A549 (cell line): ENCODE results near the gene PIP5K1B. TPM values are rescaled to one million over a fixed set of nuclear protein-coding genes. Genes with fewer than 3 reads are reported as not detected.

Experiments used
- ATAC-seq, 2 experiments: fragments of 200-7000 bp in 1 of 2; fragments of >200 bp in 1 of 2; cut with Nextera tagmentation in 1 of 2; cut with Tn5 transposase in 1 of 2; 3 replicates each; pipeline versions ENCODE4 v1.8.0 to v1.9.1; 2018 to 2020; ENCODE audit warnings: mild to moderate bottlenecking in 1 of 2, moderate library complexity in 1 of 2
- CTCF ChIA-PET: fragments of 300-600 bp; sonication (Branson Sonifier 250); formaldehyde crosslinking; extraction: SDS; loops from one replicate; lab custom pipeline; 2021; ENCODE audit warnings: antibody characterized with exemption, inconsistent platforms; lab: Yijun Ruan, JAX
- POLR2A ChIA-PET: fragments of 350-600 bp; formaldehyde crosslinking; extraction: SDS; loops from one replicate; lab custom pipeline; 2021; ENCODE audit warnings: antibody characterized with exemption, inconsistent platforms; lab: Yijun Ruan, JAX
- DNase-seq, 2 experiments: peaks; one replicate each; pipeline versions ENCODE4 v3.0.0 to v3.0.0-alpha.2; 2011 to 2016; ENCODE audit warnings: low read depth in 1 of 2, low spot score in 1 of 2
- FAIRE-seq: peaks from 2 replicates; lab custom pipeline; 2011; peaks lifted over from hg19 to GRCh38; lab: Jason Lieb, UNC
- H3K27ac ChIP-seq, 2 experiments: fragments of >200 bp; sonication (Bioruptor Twin); formaldehyde crosslinking; 3 replicates each; pipeline ENCODE4 v1.5.1; 2016 to 2017
- H3K4me1 ChIP-seq: fragments of >200 bp; sonication (Bioruptor Twin); formaldehyde crosslinking; 3 replicates; pipeline ENCODE4 v1.6.1; 2016
- H3K4me2 ChIP-seq: fragments of >200 bp; sonication (Bioruptor Twin); formaldehyde crosslinking; 3 replicates; pipeline ENCODE4 v1.6.1; 2016
- H3K4me3 ChIP-seq: fragments of >200 bp; sonication (Bioruptor Twin); formaldehyde crosslinking; 3 replicates; pipeline ENCODE4 v1.5.1; 2016
- H3K9me3 ChIP-seq: fragments of >200 bp; sonication (Bioruptor Twin); formaldehyde crosslinking; 3 replicates; pipeline ENCODE4 v1.6.1; 2016
- BHLHE40 ChIP-seq: IDR thresholded peaks from 2 replicates; pipeline ENCODE4 v1.6.1; 2012; ENCODE audit warnings: low read depth, low read length, inconsistent platforms
- CBX8 ChIP-seq: fragments of 200-600 bp; sonication (generic); IDR thresholded peaks from 2 replicates; pipeline ENCODE4 v1.6.1; 2016
- CEBPB ChIP-seq, 2 experiments: fragments of >200 bp in 1 of 2; sonication (Bioruptor Twin) in 1 of 2; formaldehyde crosslinking in 1 of 2; IDR thresholded peaks; 2 replicates each; pipeline ENCODE4 v1.6.1; 2012 to 2016
- CHD2 ChIP-seq: fragments of 150-350 bp; IDR thresholded peaks from 2 replicates; pipeline ENCODE4 v1.6.1; 2014; ENCODE audit warnings: low read length; ENCODE audit not compliant: partially characterized antibody
- EHMT2 ChIP-seq: fragments of 200-600 bp; sonication (generic); IDR thresholded peaks from 2 replicates; pipeline ENCODE4 v1.6.1; 2016; ENCODE audit warnings: antibody characterized with exemption, low read depth, mild to moderate bottlenecking, moderate library complexity
- EP300 ChIP-seq, 2 experiments: fragments of >200 bp; sonication (Bioruptor Twin); formaldehyde crosslinking; IDR thresholded peaks; 2 replicates in 1 of 2; 3 replicates in 1 of 2; pipeline ENCODE4 v1.6.1; 2016 to 2017
- HEYL ChIP-seq: fragments of 250-450 bp; sonication (Bioruptor Pico); IDR thresholded peaks from 2 replicates; pipeline ENCODE4 v1.8.0; 2021; ENCODE audit warnings: mild to moderate bottlenecking, moderate library complexity
- JUN ChIP-seq, 2 experiments: fragments of >200 bp; sonication (Bioruptor Twin); formaldehyde crosslinking; IDR thresholded peaks; 2 replicates in 1 of 2; 3 replicates in 1 of 2; pipeline ENCODE4 v1.6.1; 2016 to 2017
- JUNB ChIP-seq: fragments of >200 bp; sonication (Bioruptor Twin); formaldehyde crosslinking; IDR thresholded peaks from 2 replicates; pipeline ENCODE4 v1.6.1; 2016
- MAFK ChIP-seq: fragments of 450-650 bp; IDR thresholded peaks from 2 replicates; pipeline ENCODE4 v1.6.1; 2014; ENCODE audit not compliant: partially characterized antibody
- MAZ ChIP-seq: fragments of 150-350 bp; IDR thresholded peaks from 2 replicates; pipeline ENCODE4 v1.6.1; 2014; ENCODE audit warnings: antibody characterized with exemption, low read depth, low read length, borderline replicate concordance
- MYC ChIP-seq: IDR thresholded peaks from 2 replicates; pipeline ENCODE4 v1.6.1; 2012; ENCODE audit warnings: mild to moderate bottlenecking, inconsistent platforms, low read length, improper control_type of control experiment, borderline replicate concordance
- NFE2L2 ChIP-seq: fragments of 150-350 bp; conservative IDR thresholded peaks from 2 replicates; pipeline ENCODE4 v1.6.1; 2014; ENCODE audit warnings: low read length
- NPAS2 ChIP-seq: fragments of 250-450 bp; sonication (Bioruptor Pico); IDR thresholded peaks from 2 replicates; pipeline ENCODE4 v1.8.0; 2022; ENCODE audit warnings: mild to moderate bottlenecking, moderate library complexity, borderline replicate concordance
- PBX3 ChIP-seq: IDR thresholded peaks from 2 replicates; pipeline ENCODE4 v1.6.1; 2012
- POLR2AphosphoS2 ChIP-seq: conservative IDR thresholded peaks from 2 replicates; pipeline ENCODE4 v1.6.1; 2012; ENCODE audit warnings: low read length, improper control_type of control experiment, inconsistent platforms
- RARB ChIP-seq: fragments of 250-450 bp; sonication (Bioruptor Pico); IDR thresholded peaks from 2 replicates; pipeline ENCODE4 v1.8.0; 2021; ENCODE audit warnings: mild to moderate bottlenecking, moderate library complexity
- RCOR1 ChIP-seq: fragments of 150-350 bp; IDR thresholded peaks from 2 replicates; pipeline ENCODE4 v1.6.1; 2014; ENCODE audit warnings: antibody characterized with exemption, low read length, low read depth
- REST ChIP-seq: fragments of 200-600 bp; sonication (generic); IDR thresholded peaks from 2 replicates; pipeline ENCODE4 v1.6.1; 2016; ENCODE audit warnings: antibody characterized with exemption, mild to moderate bottlenecking, moderate library complexity
- SREBF2 ChIP-seq: fragments of 450-650 bp; IDR thresholded peaks from 2 replicates; pipeline ENCODE4 v1.6.1; 2014; ENCODE audit warnings: mild to moderate bottlenecking, moderate library complexity
- TP53 ChIP-seq: fragments of 250-450 bp; sonication (Bioruptor Pico); IDR thresholded peaks from 2 replicates; pipeline ENCODE4 v1.5.0; 2021; ENCODE audit warnings: mild to moderate bottlenecking, moderate library complexity
- USF2 ChIP-seq: fragments of 450-650 bp; IDR thresholded peaks from 2 replicates; pipeline ENCODE4 v1.6.1; 2014; ENCODE audit warnings: antibody characterized with exemption
- ZFP36 ChIP-seq: fragments of 450-650 bp; IDR thresholded peaks from 2 replicates; pipeline ENCODE4 v1.6.1; 2014; ENCODE audit warnings: borderline replicate concordance; ENCODE audit not compliant: partially characterized antibody
- WGBS: methylation state at CpG from one replicate; pipeline ENCODE4 v1.1.6; 2017; ENCODE audit errors: missing lambda C conversion rate; 5-methylcytosine and 5-hydroxymethylcytosine counted together
- polyA plus RNA-seq, 4 experiments: library from polyadenylated mRNA; depleted of rRNA in 3 of 4; stranded (reverse); fragments of >200 nt; fragmentation: RNase III in 1 of 4; extraction: RNeasy Plus Mini Kit Qiagen cat#74134 plus additional on column Dnase treatment in 1 of 4; gene quantifications; 2 replicates in 3 of 4; 3 replicates in 1 of 4; pipeline ENCODE4 v1.2.3, GENCODE V29; 2011 to 2017

The PIP5K1B gene
- polyA plus RNA-seq, 2 of the 4 experiments (the other 2 are of a cell fraction), result not detected

DNA sequence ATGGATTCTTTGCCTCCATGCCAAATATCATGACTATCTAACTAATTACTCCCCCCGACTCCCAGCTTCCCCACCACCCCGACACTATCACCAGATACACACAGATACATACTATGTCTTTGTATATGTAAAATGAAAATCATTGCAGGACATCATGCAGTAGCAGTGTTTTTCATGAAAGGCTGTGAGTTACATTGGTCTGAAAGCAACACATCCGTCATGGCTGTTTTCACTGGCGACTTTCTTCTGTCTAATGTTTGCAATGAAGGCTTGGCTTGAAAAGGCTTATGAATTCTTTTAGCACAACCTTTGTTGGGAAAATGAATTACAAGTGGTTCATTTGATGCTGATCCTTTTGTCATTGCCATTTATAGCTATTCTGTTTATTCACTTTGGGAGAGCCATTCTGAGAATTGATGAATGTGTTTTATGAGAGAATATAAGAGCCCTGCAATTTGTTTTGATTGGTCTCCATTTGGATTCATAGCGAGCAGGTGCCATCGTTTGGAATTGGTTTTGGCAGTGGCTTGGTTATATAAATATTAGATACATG is 103.4 kb downstream of the PIP5K1B start:
- ATAC-seq, result no peak
- FAIRE-seq, result no peak
- Histone ChIP-seq H3K4me2 (no peak overlapping the region), H3K27ac (no peak overlapping the region), H3K4me3 (no peak overlapping the region), H3K9me3 (no peaks in the 10 kb centered on the region), H3K4me1 (no peaks in the 10 kb centered on the region)
- POLR2A ChIA-PET, result interaction anchor here (1.1 kb wide), 1 partner anchor 28 kb away, joined by 3 read pairs; a partner anchor contains a TSS
- CTCF ChIA-PET, result interaction anchor here (0.6 kb wide), 1 partner anchor 321 kb away, joined by 3 read pairs; no protein-coding TSS in a partner anchor
- TF ChIP-seq MAFK (no peak), MYC (no peak), SREBF2 (no peak), EP300 (IDR thresholded peaks at IDR 0.05) (no peak), TP53 (CRISPR knock-in tag) (no peak), CBX8 (no peak), HEYL (CRISPR knock-in tag) (no peak), CEBPB (IDR thresholded peaks at IDR 0.05) (no peak), BHLHE40 (no peak), USF2 (no peak), ZFP36 (no peak), PBX3 (no peak), POLR2AphosphoS2 (no peak), CHD2 (no peak), MAZ (no peak)
- no peak for DNase-seq
- 17% methylated on average over 6 of the region's 6 CpGs for WGBS

GRCh38 chr9:68817079-68817875 is 112.2 kb downstream of the PIP5K1B start:
- H3K4me3 ChIP-seq, result no peak overlapping the region
- TF ChIP-seq JUN (IDR thresholded peaks at IDR 0.05) (no peak), EHMT2 (no peak), NPAS2 (CRISPR knock-in tag) (no peak), SREBF2 (no peak), NFE2L2 (no peak), MAZ (no peak), REST (no peak), JUNB (no peak), MYC (no peak), RARB (CRISPR knock-in tag) (no peak), RCOR1 (no peak)
- H3K27ac ChIP-seq, result no peak overlapping the region
- no peaks in the 10 kb centered on the region for H3K9me3 ChIP-seq
- no peak for FAIRE-seq
- no peak overlapping the region for H3K4me2 ChIP-seq
- ChIA-PET POLR2A (no interaction called here), CTCF (interaction anchor here (0.7 to 1.3 kb wide), 2 partner anchors 8 to 1527 kb away, joined by 3 to 4 read pairs; no protein-coding TSS in a partner anchor)
- H3K4me1 ChIP-seq, result no peaks in the 10 kb centered on the region
- 38% methylated on average over 8 of the region's 8 CpGs for WGBS
- DNase-seq, result no peak
- ATAC-seq, result no peak
